C4-2B (cell line): ENCODE results near the gene KAZN.

Source experiments
- ZFX ChIP-seq: fragments of 450-650 bp; IDR thresholded peaks from 2 replicates; pipeline ENCODE4 v1.6.1; 2017
- TF ChIP-seq, protein P1 (sequence below): fragments of 450-650 bp; conservative IDR thresholded peaks from 2 replicates; pipeline ENCODE4 v1.5.1; 2017; ENCODE audit warnings: mild to moderate bottlenecking

DNA sequence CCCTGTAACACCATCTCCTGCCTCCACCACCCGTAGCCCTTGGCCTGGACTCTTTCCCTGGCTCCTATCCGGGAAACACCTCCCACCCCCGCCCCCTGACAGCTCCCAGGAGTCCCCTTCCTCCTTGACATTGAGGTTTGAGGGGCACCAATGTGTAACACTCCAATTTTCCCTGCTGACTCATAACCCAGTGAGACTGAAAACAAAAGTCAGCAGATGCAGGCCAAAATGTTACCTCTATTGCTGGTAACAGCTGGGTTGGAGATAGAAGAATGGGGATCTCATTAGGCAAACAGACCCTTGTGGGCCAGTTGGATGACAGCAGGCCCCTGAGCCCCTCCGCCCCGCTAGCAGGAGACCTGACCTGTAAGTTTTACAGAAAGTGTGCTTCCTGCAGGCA, 237.2 kb downstream of the KAZN start:
- TF ChIP-seq, protein P1, sequence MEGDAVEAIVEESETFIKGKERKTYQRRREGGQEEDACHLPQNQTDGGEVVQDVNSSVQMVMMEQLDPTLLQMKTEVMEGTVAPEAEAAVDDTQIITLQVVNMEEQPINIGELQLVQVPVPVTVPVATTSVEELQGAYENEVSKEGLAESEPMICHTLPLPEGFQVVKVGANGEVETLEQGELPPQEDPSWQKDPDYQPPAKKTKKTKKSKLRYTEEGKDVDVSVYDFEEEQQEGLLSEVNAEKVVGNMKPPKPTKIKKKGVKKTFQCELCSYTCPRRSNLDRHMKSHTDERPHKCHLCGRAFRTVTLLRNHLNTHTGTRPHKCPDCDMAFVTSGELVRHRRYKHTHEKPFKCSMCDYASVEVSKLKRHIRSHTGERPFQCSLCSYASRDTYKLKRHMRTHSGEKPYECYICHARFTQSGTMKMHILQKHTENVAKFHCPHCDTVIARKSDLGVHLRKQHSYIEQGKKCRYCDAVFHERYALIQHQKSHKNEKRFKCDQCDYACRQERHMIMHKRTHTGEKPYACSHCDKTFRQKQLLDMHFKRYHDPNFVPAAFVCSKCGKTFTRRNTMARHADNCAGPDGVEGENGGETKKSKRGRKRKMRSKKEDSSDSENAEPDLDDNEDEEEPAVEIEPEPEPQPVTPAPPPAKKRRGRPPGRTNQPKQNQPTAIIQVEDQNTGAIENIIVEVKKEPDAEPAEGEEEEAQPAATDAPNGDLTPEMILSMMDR: no peak
- no peak for TF ChIP-seq ZFX
